Fibroblast of skin of left biceps (primary cell): ENCODE data around the gene PDILT.
"Not testable (repeated sequence)": the region's sequence is repeated elsewhere in the genome, so short reads cannot be mapped to it uniquely, and the experiment has no call there.

Source experiments
- DNase-seq, 2 experiments: peaks; one replicate each; pipeline ENCODE4 v3.0.0-alpha.2; 2013; ENCODE audit warnings: low read depth in 2 of 2

PDILT gene

GRCh38 chr16:20404637-20405036 lies at the start of gene PDILT:
Gene PDILT (minus strand): TSS chr16:20404737. CDS start chr16:20399300, 5,437 bp downstream.
- no peak for DNase-seq

- DNase-seq = not testable (repeated sequence)
These were observed 49.1 kb upstream of the PDILT start for GRCh38 chr16:20453633-20454032.

- DNase-seq = not testable (repeated sequence)
These were observed 46.8 kb upstream of the PDILT start, which contains the start of gene ACSM2A for GRCh38 chr16:20451364-20451763. Gene ACSM2A (plus strand): TSS chr16:20451521. CDS start chr16:20460115, 8,594 bp downstream.

GRCh38 chr16:20446652-20447393 lies 42.3 kb upstream of the PDILT start:
- DNase-seq = not testable (repeated sequence)

- not testable (repeated sequence) for DNase-seq
These were observed 37.3 kb upstream of the PDILT start for GRCh38 chr16:20441859-20442258.

- DNase-seq = no peak
These were observed 36.7 kb upstream of the PDILT start for GRCh38 chr16:20441191-20441590.

- DNase-seq = not testable (repeated sequence)
These were observed 36.2 kb upstream of the PDILT start for GRCh38 chr16:20440731-20441130.

DNA sequence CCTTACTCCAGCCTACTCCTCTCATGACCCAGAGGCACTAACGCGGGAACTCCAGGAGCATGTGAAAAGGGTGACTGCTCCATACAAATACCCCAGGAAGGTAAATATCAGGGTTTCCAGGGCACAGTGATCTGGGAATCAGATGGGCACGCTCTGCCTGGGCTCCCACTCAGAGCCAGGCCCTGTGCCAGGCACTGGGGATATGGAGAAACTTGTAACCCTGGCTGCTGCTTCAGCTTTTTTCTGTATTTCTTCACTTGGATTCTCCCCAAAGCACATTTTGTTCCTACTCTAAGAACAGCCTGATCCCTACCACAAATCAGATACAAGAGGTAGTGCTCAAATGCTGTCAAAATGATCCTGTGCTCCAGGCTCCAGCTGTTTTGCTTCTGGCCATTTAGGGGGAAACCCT lies 35.3 kb upstream of the PDILT start:
- not testable (repeated sequence) for DNase-seq

GRCh38 chr16:20438950-20439349 lies 34.4 kb upstream of the PDILT start:
- not testable (repeated sequence) for DNase-seq

DNA sequence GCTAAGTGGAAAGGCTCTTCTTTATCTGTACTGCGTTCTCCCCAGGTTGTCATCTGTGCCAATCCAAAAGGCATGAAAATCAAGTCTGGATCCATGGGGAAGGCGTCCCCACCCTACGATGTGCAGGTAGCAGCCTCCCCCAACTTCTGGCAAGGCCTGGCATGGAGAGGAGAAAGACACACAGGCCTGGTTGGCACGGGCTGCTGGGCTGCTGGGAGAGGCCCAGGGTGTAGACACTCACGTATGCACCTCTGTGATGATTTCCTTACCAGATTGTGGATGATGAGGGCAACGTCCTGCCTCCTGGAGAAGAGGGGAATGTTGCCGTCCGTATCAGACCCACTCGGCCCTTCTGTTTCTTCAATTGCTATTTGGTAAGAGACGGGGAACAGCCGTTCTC lies 26.4 kb upstream of the PDILT start:
- DNase-seq = no peak

DNA sequence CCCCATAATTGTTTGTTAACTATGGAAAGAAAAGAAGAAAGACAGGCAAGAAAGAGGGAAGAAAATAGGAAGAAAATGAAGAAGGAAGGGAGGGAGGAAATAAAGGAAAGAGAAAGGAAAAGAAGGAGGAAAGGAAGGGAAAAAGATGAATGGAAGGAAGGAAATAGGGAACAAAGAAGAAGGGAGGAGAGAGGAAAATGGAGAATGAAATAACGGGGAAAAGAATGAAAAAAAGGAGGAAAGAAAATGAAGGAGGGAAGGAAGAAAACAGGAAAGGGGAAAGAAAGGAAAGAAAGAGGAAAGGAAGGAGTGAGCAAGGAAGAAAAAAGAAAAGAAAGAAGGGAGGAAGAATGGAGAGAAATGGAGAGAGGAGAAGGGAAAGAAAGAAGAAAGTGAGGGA lies 25.9 kb upstream of the PDILT start:
- DNase-seq = not testable (repeated sequence)

GRCh38 chr16:20429499-20429898 lies 25.0 kb upstream of the PDILT start:
- not testable (repeated sequence) for DNase-seq

GRCh38 chr16:20427401-20427797 lies 22.9 kb upstream of the PDILT start:
- DNase-seq = not testable (repeated sequence)

DNA sequence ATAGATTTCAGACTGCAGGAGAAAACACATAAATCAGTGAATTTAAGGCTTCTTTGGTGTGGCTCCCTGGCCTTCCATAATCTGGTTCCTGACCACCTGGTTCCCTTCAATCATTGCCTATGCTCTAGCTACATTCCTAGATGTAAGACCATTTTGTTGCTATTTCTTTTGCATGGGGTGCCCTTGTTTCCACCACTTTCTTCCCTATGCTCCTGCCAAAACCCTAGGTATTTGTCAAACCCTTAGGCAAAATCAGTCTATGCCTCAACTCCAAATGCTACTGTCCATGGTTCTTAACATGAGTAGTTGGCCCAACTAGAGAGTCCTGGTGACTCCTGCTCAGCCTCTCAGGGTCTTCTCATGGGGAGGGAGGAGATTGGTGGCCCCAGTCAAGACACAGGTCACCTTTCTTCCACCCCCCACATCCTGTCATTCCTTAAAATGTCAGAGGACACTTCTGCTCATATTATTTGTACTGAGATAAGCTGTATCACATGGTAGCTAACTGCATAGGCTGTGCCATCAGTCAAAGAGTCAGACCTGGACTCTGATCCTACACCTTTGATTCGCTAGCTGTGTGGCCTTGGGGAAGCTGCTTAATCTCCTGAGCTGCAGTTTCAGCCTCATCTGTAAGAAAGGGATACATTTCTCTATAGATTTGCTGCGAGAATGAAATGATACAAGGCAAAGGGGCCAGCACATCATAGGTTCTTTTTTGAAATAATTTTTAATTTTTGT lies 19.8 kb upstream of the PDILT start:
- DNase-seq = no peak

- not testable (repeated sequence) for DNase-seq
These were observed 19.2 kb upstream of the PDILT start for GRCh38 chr16:20423772-20424128.

- not testable (repeated sequence) for DNase-seq
These were observed 17.2 kb upstream of the PDILT start for GRCh38 chr16:20421748-20422147.

- DNase-seq = not testable (repeated sequence)
These were observed 14.6 kb upstream of the PDILT start for GRCh38 chr16:20419093-20419492.

- no peak for DNase-seq
These were observed 11.0 kb upstream of the PDILT start for GRCh38 chr16:20415541-20415940.

GRCh38 chr16:20411055-20411454 lies 6.5 kb upstream of the PDILT start:
- no peak for DNase-seq

DNA sequence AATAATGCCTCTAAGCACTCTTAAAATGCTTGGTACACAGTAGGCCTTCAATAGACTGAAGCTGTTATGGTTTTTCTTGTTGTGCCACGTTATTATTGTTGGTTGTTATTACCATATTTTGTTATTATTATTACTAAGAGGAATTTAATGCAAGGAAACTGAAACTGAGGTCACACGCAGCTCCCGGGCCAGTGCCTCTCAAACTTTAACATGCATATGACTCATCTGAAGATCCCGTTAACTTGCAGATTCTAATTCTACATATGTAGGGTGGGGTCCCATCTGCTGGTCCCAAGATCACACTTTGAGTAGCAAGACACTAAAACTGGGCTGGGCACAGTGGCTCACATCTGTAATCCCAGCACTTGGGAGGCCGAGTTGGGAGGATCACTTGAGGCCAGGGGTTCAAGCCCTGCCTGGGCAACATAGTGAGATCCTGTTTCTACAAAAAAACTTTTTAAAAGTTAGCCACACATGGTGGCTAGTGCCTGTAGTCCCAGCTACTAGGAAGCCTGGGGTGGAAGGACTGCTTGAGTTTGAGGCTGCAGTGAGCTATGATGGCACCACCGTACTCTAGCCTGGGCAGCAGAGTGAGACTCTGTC lies 5.7 kb upstream of the PDILT start:
- no peak for DNase-seq

DNA sequence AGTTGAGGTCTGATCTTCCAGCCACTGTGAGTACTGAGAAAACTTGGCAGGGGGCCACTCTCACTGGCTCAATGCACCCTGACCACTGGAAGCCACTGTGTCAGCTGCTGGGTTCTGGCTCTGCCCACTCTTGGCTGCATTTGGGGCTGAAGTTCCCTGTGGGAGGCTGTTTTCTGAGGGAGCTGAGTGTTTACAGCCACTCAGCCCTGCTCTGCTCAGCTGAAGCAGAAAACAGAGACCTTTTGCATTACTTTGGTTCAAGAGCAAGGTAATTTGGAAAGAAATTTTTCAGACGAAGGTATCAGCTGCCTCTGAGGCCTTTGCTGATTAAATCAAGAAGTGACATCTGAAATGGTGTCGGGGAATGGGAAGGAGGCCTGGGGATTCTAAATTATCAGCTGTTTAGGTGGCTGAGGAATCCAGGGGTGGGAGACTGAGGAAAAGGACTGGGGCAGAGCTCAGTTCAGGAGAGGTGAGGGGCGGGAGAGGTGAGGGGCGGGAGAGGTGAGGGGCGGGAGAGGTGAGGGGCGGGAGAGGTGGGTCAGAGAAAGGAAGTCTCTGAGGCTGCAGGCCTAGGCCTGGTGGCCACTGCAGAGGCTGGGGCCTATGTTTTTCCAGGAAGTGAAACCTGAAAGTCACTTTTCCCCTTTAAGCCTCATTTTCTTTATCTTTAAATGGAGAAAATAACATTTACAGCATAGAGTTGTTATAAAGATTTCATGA lies 5.0 kb upstream of the PDILT start, which contains the start of gene ACSM5:
Gene ACSM5 (plus strand): TSS at position 137 of the 723 bp plus-strand sequence. CDS start 1,951 bp downstream, outside the sequence.
- no peak for DNase-seq

DNA sequence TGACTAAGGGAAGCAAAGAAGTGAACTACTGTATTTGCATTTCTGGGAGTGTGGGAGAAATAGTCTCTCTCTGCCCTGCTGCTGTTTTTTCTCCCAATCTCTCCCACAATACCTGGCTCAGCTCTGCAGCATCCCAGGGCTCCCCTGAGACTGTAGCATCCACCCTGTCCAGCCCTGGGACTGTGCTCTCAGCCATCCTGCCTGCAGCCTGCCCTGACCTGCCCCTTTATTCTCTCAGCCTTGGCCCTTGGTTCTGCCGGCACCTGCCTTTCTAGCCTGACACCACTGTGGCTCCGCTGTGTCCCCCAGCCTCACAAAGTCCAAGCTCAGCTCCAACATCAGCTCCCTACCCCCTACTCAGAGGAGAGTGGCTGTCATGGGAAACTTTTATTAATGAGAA lies 1.9 kb downstream of the PDILT start:
- no peak for DNase-seq
